Lung (tissue), 12 donors: Measurements from ENCODE around the gene DLX1. TPM values are rescaled to one million over a fixed set of nuclear protein-coding genes. Genes with fewer than 3 reads are reported as not detected.

Source experiments
- ATAC-seq: fragments of 200-7000 bp; cut with Tn5 transposase; one replicate; pipeline ENCODE4 v1.9.1; 2020; ENCODE audit warnings: moderate number of reproducible peaks; ENCODE audit not compliant: insufficient read depth, low FRiP score
- DNase-seq, 3 donors: peaks; one replicate each; pipeline ENCODE4 v3.0.0-alpha.2; 2013 to 2017
- H3K27ac ChIP-seq, 2 donors: one replicate each; pipeline ENCODE4 v1.5.1; 2013; ENCODE audit warnings: mild to moderate bottlenecking in 2 of 2, moderate library complexity in 2 of 2, control low read depth in 1 of 2, inconsistent platforms in 1 of 2, low read depth in 1 of 2, low read length in 1 of 2
- H3K27me3 ChIP-seq, 3 donors: one replicate each; pipeline ENCODE4 v1.5.1; 2013; ENCODE audit warnings: low read length in 2 of 3; ENCODE audit not compliant: control insufficient read depth in 3 of 3, insufficient read depth in 3 of 3
- H3K36me3 ChIP-seq, 4 donors: one replicate each; pipeline ENCODE4 v1.5.1; 2013; ENCODE audit warnings: low read length in 4 of 4, mild to moderate bottlenecking in 1 of 4, moderate library complexity in 1 of 4; ENCODE audit not compliant: control insufficient read depth in 4 of 4, insufficient read depth in 4 of 4
- H3K4me1 ChIP-seq, 5 donors: one replicate each; pipeline ENCODE4 v1.5.1; 2013; ENCODE audit warnings: low read length in 5 of 5, mild to moderate bottlenecking in 2 of 5, moderate library complexity in 1 of 5; ENCODE audit not compliant: control insufficient read depth in 5 of 5, insufficient read depth in 5 of 5
- H3K4me3 ChIP-seq: one replicate; pipeline ENCODE4 v1.5.1; 2013; ENCODE audit warnings: mild to moderate bottlenecking, control low read depth, moderate library complexity
- H3K9ac ChIP-seq, 2 donors: one replicate each; pipeline ENCODE4 v1.5.1; 2013; ENCODE audit warnings: low read length in 2 of 2, control low read depth in 1 of 2; ENCODE audit not compliant: insufficient read depth in 1 of 2
- H3K9me3 ChIP-seq, 4 donors: one replicate each; pipeline ENCODE4 v1.5.1; 2013; ENCODE audit warnings: low read length in 3 of 4, mild to moderate bottlenecking in 1 of 4, moderate library complexity in 1 of 4; ENCODE audit not compliant: control insufficient read depth in 4 of 4, insufficient read depth in 3 of 4
- WGBS, 2 donors: extraction: QIAGEN DNeasy Blood & Tissue Kit; methylation state at CpG; one replicate each; pipeline ENCODE4 v1.1.7; 2013; 5-methylcytosine and 5-hydroxymethylcytosine counted together
- polyA plus RNA-seq, 2 donors: library from polyadenylated mRNA; stranded (reverse); fragments of 200-250 nt; gene quantifications; one replicate each; pipeline ENCODE4 v1.2.1, GENCODE V29; 2013
- total RNA-seq, 2 donors: library from RNA; depleted of rRNA in 1 of 2; stranded (reverse); fragments of >200 nt in 1 of 2; gene quantifications; one replicate each; pipeline ENCODE4 v1.2.1, GENCODE V29; 2014 to 2021
- TF ChIP-seq, protein P1 (sequence below): IDR thresholded peaks from 2 replicates; pipeline ENCODE4 v1.5.1; 2012; ENCODE audit warnings: mild to moderate bottlenecking; ENCODE audit errors: control extremely low read depth, extremely low read depth
- donor health status: control.
- donor health status: control.
- donor health status: Bipolar disorder and iron deficiency.
- donor health status: healthy.
- donor health status: DM: yes; HTN: yes; CAD: no.

DLX1 gene
- total and polyA plus RNA-seq, 4 donors, result 0.05 TPM; not detected in 3

DNA sequence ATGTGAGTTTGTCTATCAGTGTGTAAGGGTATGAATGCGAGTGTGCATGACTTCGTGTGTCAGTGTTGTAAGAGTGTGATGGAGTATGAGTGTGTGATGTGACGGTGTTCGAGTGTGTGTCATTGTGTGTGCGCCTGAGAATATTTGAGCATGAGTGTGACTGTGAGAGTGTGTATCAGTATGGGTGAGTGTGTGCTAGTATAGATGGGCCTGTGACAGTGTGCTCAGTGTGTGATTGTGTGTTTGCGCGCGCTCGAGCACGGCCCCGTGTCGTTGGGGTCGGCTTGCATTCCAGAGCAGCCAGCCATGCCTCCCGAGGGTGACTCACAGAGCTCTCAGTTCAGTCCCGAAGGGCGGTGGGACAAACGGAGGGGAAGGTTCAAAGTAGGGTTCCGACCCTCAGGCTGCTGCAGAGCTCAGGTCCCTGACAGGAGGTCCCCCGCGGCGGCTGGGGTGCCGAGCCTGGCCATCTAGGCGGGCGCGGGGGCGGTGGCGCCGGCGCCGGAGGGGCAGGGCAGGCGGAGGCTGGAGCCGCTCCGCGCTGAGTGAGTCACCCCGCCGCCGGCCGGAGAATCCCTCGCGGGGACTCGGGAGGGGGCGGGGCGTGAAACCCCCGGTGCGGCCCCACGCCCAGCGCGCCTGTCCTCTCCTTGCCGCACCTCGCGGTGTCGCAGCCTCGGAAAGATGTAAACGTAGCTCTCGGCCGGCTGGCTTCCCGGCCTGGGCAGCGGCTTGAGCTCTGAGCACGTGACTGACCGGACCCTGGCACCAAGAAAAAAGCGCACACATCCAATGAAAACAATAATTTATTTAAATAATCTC lies 13.6 kb downstream of the DLX1 start:
- peak in 2 of 3 donors; percentile 51 to 52 for DNase-seq
- TF ChIP-seq, protein P1, sequence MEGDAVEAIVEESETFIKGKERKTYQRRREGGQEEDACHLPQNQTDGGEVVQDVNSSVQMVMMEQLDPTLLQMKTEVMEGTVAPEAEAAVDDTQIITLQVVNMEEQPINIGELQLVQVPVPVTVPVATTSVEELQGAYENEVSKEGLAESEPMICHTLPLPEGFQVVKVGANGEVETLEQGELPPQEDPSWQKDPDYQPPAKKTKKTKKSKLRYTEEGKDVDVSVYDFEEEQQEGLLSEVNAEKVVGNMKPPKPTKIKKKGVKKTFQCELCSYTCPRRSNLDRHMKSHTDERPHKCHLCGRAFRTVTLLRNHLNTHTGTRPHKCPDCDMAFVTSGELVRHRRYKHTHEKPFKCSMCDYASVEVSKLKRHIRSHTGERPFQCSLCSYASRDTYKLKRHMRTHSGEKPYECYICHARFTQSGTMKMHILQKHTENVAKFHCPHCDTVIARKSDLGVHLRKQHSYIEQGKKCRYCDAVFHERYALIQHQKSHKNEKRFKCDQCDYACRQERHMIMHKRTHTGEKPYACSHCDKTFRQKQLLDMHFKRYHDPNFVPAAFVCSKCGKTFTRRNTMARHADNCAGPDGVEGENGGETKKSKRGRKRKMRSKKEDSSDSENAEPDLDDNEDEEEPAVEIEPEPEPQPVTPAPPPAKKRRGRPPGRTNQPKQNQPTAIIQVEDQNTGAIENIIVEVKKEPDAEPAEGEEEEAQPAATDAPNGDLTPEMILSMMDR, result no peak
- Histone ChIP-seq H3K27me3 (peaks cover 3 to 93% (median 77%) of the 10 kb centered on the region in 3 donors), H3K4me1 (peaks cover 5 to 60% (median 9%) of the 10 kb centered on the region in 5 donors), H3K36me3 (no peaks in the 10 kb centered on the region), H3K27ac (no peak overlapping the region), H3K9me3 (peaks cover 0 to 6% (median 0%) of the 10 kb centered on the region in 4 donors), H3K4me3 (no peak overlapping the region), H3K9ac (no peak overlapping the region)
- WGBS, 2 donors, result 4 to 5% methylated on average over 50 to 61 of the region's 61 CpGs
- no peak for ATAC-seq

DNA sequence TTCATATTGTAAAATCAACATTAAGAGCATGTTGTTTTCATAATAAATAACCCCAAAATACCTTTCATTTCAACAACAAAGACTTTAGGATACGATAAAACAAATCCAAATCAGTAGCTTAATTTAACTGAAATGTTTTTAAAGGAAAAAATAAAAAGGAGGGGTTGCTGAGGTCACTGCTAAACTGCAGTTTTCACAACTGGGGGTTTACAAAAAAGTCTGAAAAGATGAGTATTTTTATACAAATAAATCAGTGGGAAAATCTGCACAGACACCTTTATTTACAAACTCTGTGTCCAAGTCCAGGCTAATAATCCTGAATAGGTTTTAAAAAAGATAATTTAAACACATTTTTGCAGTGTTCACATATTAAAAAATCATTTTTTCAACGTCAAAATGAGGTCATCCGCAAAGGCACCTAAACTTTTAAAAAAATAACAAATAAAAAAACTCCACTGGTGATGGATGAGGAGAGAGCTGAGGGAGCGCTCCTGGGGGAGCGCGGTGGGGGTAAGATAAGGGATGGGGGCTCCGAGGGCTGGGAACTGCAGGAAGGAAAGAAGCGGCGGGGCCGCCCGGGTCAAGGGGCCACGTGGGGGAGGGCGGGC lies 14.3 kb downstream of the DLX1 start:
- H3K4me1 ChIP-seq, result peaks cover 5 to 60% (median 9%) of the 10 kb centered on the region in 5 donors
- 4 to 8% methylated on average over 13 of the region's 13 CpGs for WGBS, 2 donors
- peaks cover 0 to 93% (median 80%) of the 10 kb centered on the region in 3 donors for H3K27me3 ChIP-seq
- ATAC-seq (no peak), DNase-seq (no peak)
- peaks cover 0 to 6% (median 0%) of the 10 kb centered on the region in 4 donors for H3K9me3 ChIP-seq
- H3K9ac ChIP-seq, result no peak overlapping the region
- H3K4me3 ChIP-seq, result no peak overlapping the region
- no peak overlapping the region for H3K27ac ChIP-seq
- H3K36me3 ChIP-seq, result no peaks in the 10 kb centered on the region
- TF ChIP-seq, protein P1, result no peak

DNA sequence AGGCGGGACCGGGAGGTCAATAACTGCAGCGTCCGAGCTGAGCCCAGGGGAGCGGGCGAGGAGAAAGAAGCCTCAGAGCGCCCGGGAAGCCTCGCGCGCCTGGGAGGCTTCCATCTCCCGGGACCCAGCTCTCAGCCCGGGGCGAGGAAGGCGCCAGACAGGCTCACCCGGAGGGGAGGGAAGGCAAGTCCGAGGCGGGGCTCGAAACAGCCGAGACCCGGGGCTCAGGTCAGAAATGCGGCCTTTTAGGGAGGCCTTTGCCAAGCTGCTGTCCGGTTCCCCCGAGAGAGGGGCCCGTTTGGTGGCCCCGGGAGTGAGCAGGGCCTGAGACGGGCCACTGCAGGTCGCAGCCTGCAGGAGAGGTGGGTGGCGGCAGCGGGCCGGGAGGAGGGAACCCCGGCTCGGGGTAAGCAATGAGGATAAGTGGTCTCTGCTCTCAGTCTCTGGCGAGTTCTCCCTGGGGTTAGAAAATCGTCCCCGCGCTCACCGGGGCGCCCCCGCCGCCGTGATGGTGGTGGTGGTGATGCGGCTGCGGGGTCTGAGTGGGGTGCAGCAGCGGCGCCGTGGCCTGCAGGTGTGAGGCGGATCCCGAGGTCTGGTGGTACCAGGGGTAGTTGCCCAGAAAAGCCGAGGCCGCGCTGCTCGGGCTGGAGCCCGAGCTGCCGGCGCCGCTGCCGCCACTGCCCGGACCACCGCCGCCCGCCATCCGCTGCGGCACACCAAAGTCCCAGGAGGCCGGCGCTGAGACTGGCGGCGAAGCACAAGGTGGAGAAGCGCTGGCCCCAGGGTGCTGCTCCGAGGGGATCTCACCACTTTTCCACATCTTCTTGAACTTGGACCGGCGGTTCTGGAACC lies 15.0 kb downstream of the DLX1 start:
- no peaks in the 10 kb centered on the region for H3K36me3 ChIP-seq
- peaks cover 0 to 91% (median 84%) of the 10 kb centered on the region in 3 donors for H3K27me3 ChIP-seq
- no peak overlapping the region for H3K27ac ChIP-seq
- no peak overlapping the region for H3K9ac ChIP-seq
- H3K4me1 ChIP-seq, result peaks cover 4 to 54% (median 9%) of the 10 kb centered on the region in 5 donors
- H3K4me3 ChIP-seq, result no peak overlapping the region
- WGBS, 2 donors, result 3 to 7% methylated on average over 69 to 72 of the region's 72 CpGs
- peaks cover 0 to 6% (median 0%) of the 10 kb centered on the region in 4 donors for H3K9me3 ChIP-seq
- DNase-seq (peak in 1 of 3 donors; percentile 5), ATAC-seq (no peak)
- TF ChIP-seq, protein P1, result no peak
